T-cell (primary cell): ENCODE measurements around the gene SYPL1. TPM values are rescaled to one million over a fixed set of nuclear protein-coding genes. Genes with fewer than 3 reads are reported as not detected.

ENCODE experiments used
- ATAC-seq, 4 experiments: fragments of 200-7000 bp in 3 of 4; fragments of 150-1000 bp in 1 of 4; cut with Tn5 transposase; replicated peaks in 1 of 4; 1 replicate in 3 of 4; 2 replicates in 1 of 4; pipeline ENCODE4 v1.10.0; 2021; ENCODE audit warnings: moderate library complexity in 3 of 4, mild to moderate bottlenecking in 2 of 4, moderate number of reproducible peaks in 1 of 4
- CTCF ChIA-PET, 2 donors: fragments of 300-600 bp; sonication (Branson Sonifier 250); formaldehyde crosslinking; loops; one replicate each; lab custom pipeline; 2022; ENCODE audit warnings: antibody characterized with exemption in 2 of 2; lab: Charles Lee
- POLR2A ChIA-PET, 2 donors: fragments of 300-600 bp; sonication (Branson Sonifier 250); formaldehyde crosslinking; loops; one replicate each; lab custom pipeline; 2022; ENCODE audit warnings: antibody characterized with exemption in 2 of 2; lab: Charles Lee
- DNase-seq, 35 experiments: peaks; one replicate each; pipeline versions ENCODE4 v3.0.0 to v3.0.0-alpha.2; 2013 to 2023
- H3K27ac ChIP-seq: one replicate; pipeline ENCODE4 v1.5.1; 2013; ENCODE audit warnings: low read length
- H3K27me3 ChIP-seq, 2 experiments: replicated peaks in 1 of 2; 1 replicate in 1 of 2; 2 replicates in 1 of 2; pipeline versions ENCODE4 v1.6.1 to v1.7.0; 2013; ENCODE audit warnings: low read length in 1 of 2, mixed read lengths in 1 of 2; ENCODE audit not compliant: control insufficient read depth in 2 of 2, insufficient read depth in 2 of 2; ENCODE audit errors: extremely low read depth in 1 of 2
- H3K36me3 ChIP-seq, 2 donors: 1 replicate in 1 of 2; 2 replicates in 1 of 2; pipeline versions ENCODE4 v1.6.1 to v1.7.0; 2013; ENCODE audit warnings: low read length in 1 of 2; ENCODE audit not compliant: control insufficient read depth in 2 of 2, insufficient read depth in 1 of 2; ENCODE audit errors: extremely low read depth in 1 of 2
- H3K4me1 ChIP-seq, 2 experiments: 1 replicate in 1 of 2; 2 replicates in 1 of 2; pipeline versions ENCODE4 v1.6.1 to v1.7.0; 2013; ENCODE audit warnings: low read length in 2 of 2, mixed read lengths in 1 of 2; ENCODE audit not compliant: insufficient read depth in 2 of 2, control insufficient read depth in 1 of 2; ENCODE audit errors: extremely low read depth in 1 of 2
- H3K4me3 ChIP-seq, 2 donors: 1 replicate in 1 of 2; 2 replicates in 1 of 2; pipeline versions ENCODE4 v1.5.1 to v1.7.0; 2013; ENCODE audit warnings: mild to moderate bottlenecking in 2 of 2, low read length in 1 of 2, moderate library complexity in 1 of 2; ENCODE audit not compliant: control insufficient read depth in 1 of 2; ENCODE audit errors: extremely low read depth in 1 of 2
- H3K9me3 ChIP-seq: 2 replicates; pipeline ENCODE4 v1.7.0; 2013
- H3K27ac Mint-ChIP-seq, 2 donors: one replicate each; pipeline ENCODE4 v1.8.0; 2020 to 2021; ENCODE audit warnings: mild to moderate bottlenecking in 2 of 2, mixed read lengths in 2 of 2
- H3K27me3 Mint-ChIP-seq, 2 donors: one replicate each; pipeline ENCODE4 v1.8.0; 2021 to 2022; ENCODE audit warnings: mixed read lengths in 2 of 2
- H3K36me3 Mint-ChIP-seq: one replicate; pipeline ENCODE4 v1.8.0; 2021; ENCODE audit warnings: mixed read lengths
- H3K4me1 Mint-ChIP-seq, 3 donors: one replicate each; pipeline ENCODE4 v1.8.0; 2020 to 2022; ENCODE audit warnings: mixed read lengths in 3 of 3, mild to moderate bottlenecking in 1 of 3
- H3K4me3 Mint-ChIP-seq, 3 donors: one replicate each; pipeline ENCODE4 v1.8.0; 2020 to 2022; ENCODE audit warnings: mild to moderate bottlenecking in 3 of 3, mixed read lengths in 3 of 3, moderate library complexity in 3 of 3
- H3K9me3 Mint-ChIP-seq, 3 donors: one replicate each; pipeline ENCODE4 v1.8.0; 2020 to 2022; ENCODE audit warnings: mixed read lengths in 3 of 3
- WGBS: methylation state at CpG from one replicate; pipeline ENCODE4 v1.1.5; 2013; ENCODE audit warnings: missing lambda C conversion rate; ENCODE audit not compliant: insufficient coverage; 5-methylcytosine and 5-hydroxymethylcytosine counted together
- total RNA-seq, 35 experiments: library from RNA in 6 of 35; stranded (reverse) in 6 of 35; fragments of 120-200 nt in 1 of 35; gene quantifications; one replicate each; pipeline versions ENCODE4 v1.2.1 to v1.2.4 and lab custom pipeline; 2013 to 2026

SYPL1 gene
- total RNA-seq, 5 donors from 2014 or later (not counting 1 experiment from before 2014, with no cell fraction given), result 36.5 to 44.7 (median 42.6) TPM

DNA sequence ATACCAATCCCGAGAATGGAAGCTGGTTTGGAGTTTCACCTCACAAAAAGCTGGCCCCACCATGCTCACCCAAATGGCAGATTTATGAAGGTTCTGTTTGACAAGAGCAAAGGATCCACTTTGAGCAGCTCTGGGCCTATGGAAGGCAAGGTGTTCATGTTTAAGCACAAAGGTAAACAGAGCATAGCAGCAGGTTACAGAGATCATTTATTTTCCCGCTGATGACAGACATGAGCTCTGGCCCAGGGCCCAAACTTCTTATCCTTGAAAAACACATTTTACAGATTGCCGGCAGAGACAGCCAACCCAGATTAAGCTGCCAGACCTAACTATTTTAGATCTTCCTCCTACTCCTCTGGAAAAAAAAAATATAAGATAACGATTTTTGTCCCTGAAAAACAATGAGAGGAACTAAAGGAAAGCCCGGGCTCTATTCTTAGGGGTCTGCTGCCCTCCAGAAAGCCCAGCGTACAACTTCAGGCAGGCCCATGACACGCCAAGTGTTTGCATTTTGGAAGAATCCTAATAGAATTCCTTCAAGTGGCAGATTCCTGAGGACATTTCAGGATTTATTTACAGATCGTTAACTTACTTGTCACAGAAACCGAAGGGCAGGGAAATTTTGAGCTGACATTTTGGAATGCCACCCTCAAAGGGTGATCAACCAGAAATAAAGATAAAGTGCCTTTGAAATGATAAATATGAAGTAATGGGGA, 40.0 kb downstream of the SYPL1 start:
- H3K27ac Mint-ChIP-seq, result peak overlapping the region; percentile 97 to 98
- CTCF ChIA-PET, result interaction anchor here (0.5 to 2.9 kb wide), 16 partner anchors 9 to 414 kb away, joined by 3 to 11 read pairs (median 4); no protein-coding TSS in a partner anchor
- WGBS, result 65% methylated on average over 5 of the region's 9 CpGs
- no peaks in the 10 kb centered on the region for H3K27me3 Mint-ChIP-seq
- H3K4me3 Mint-ChIP-seq, result peak overlapping the region; percentile 65 to 75 (median 71)
- ATAC-seq (peak in 3 of 4 experiments; percentile 10 to 15 (median 15)), DNase-seq (no peak)
- Histone ChIP-seq H3K27me3 (no peaks in the 10 kb centered on the region), H3K9me3 (no peaks in the 10 kb centered on the region), H3K27ac (peak overlapping the region; percentile 90), H3K36me3 (no peaks in the 10 kb centered on the region), H3K4me3 (no peak overlapping the region), H3K4me1 (peaks cover 20 to 47% of the 10 kb centered on the region in 2 experiments)
- H3K4me1 Mint-ChIP-seq, result peaks cover 66 to 76% (median 66%) of the 10 kb centered on the region in 3 donors
- no peaks in the 10 kb centered on the region for H3K36me3 Mint-ChIP-seq
- POLR2A ChIA-PET, result interaction anchor here (0.6 to 1.4 kb wide), 10 partner anchors 9 to 1132 kb away, joined by 3 to 14 read pairs (median 4); partner anchors contain the start of genes NAMPT (in 1 of the 2) and SYPL1 (in 1 of the 2)
- H3K9me3 Mint-ChIP-seq, result no peaks in the 10 kb centered on the region

DNA sequence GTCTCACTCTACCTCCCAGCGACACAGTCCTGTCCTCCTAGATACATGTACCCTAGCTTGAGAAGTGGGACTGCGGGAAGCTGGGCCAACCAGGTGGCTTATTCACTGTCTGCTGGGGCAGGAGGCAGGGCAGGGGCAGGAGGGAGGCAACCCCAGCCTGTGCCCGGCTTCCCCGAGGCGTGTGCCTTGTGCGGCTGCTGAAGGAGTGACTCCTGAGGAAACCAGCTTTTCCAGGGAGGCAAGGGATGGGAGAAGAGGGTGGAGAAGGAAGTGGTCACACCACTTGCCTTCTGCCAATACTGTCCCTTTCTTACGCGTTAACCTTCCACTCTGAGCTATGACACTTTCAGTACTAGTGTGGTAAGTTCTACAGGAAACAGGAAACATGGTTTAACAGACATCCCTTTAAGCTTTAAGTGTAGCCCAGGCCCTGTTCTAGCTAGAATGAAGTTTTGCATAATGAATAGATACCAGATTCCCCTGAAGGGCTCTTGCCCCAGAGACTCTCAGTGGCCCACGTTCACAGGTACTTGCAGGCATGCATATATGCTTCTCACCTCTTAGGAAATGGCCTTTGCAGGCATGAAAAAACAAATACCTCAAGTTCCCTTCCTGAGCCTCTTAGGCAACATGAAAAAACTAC, 40.6 kb downstream of the SYPL1 start:
- peak in 34 of 35 experiments; percentile 9 to 73 (median 27) for DNase-seq
- H3K36me3 ChIP-seq, result no peaks in the 10 kb centered on the region
- ChIA-PET POLR2A (interaction anchor here (0.6 to 1.4 kb wide), 13 partner anchors 9 to 1131 kb away, joined by 3 to 14 read pairs (median 4); partner anchors contain the start of genes NAMPT (in 1 of the 2) and SYPL1 (in 1 of the 2)), CTCF (interaction anchor here (0.5 to 2.9 kb wide), 16 partner anchors 9 to 413 kb away, joined by 3 to 11 read pairs (median 4); no protein-coding TSS in a partner anchor)
- peaks cover 20 to 47% of the 10 kb centered on the region in 2 experiments for H3K4me1 ChIP-seq
- H3K9me3 Mint-ChIP-seq, result no peaks in the 10 kb centered on the region
- peak overlapping the region; percentile 25 to 36 for H3K4me3 ChIP-seq
- H3K27me3 ChIP-seq, result no peaks in the 10 kb centered on the region
- H3K4me3 Mint-ChIP-seq, result peak overlapping the region; percentile 65 to 75 (median 71)
- H3K27ac Mint-ChIP-seq, result peak overlapping the region; percentile 97 to 98
- H3K36me3 Mint-ChIP-seq, result no peaks in the 10 kb centered on the region
- peaks cover 60 to 69% (median 62%) of the 10 kb centered on the region in 3 donors for H3K4me1 Mint-ChIP-seq
- 0% methylated on average over 4 of the region's 9 CpGs for WGBS
- peak; percentile 97 to 98 (median 98) for ATAC-seq
- no peaks in the 10 kb centered on the region for H3K9me3 ChIP-seq
- H3K27ac ChIP-seq, result peak overlapping the region; percentile 90
- H3K27me3 Mint-ChIP-seq, result no peaks in the 10 kb centered on the region

DNA sequence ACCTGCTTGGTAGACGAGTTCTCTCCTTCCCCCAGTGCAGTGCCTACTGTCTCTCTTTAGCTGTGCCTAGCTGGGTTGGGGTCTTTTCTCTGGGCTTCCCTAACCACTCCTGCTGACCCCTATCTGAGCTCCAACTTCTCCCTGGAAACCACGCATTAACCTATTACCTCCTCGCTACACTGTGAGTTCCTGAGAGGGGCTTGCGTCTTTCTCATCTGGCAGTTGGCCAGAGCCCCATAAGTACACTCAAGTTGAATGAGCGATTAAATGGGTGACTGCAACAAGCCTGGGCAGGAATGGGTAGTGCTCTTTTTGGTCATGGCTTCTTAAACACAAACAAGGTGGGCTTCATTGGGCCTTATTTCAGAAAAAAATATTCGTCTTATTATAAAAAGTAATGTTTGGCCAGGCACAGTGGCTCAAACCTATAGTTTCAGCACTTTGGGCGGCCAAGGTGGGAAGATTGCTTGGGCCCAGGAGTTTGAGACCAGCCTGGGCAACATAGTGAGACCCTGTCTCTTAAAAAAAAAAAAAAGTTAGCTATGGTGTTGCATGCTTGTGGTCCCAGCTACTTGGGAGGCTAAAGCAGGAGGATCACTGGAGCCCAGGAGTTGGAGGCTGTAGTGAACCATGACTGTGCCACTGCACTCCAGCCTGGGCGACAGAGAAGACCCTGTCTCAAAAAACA, 41.4 kb downstream of the SYPL1 start:
- no peaks in the 10 kb centered on the region for H3K27me3 ChIP-seq
- H3K27me3 Mint-ChIP-seq, result no peaks in the 10 kb centered on the region
- no peaks in the 10 kb centered on the region for H3K9me3 ChIP-seq
- CTCF ChIA-PET, result interaction anchor here (0.9 to 2.9 kb wide), 7 partner anchors 9 to 84 kb away, joined by 3 to 11 read pairs (median 5); no protein-coding TSS in a partner anchor
- no peak overlapping the region for H3K4me3 ChIP-seq
- H3K4me1 Mint-ChIP-seq, result peaks cover 58 to 63% (median 58%) of the 10 kb centered on the region in 3 donors
- H3K27ac Mint-ChIP-seq, result peak overlapping the region; percentile 97 to 98
- POLR2A ChIA-PET, result interaction anchor here (0.6 to 1.4 kb wide), 8 partner anchors 10 to 1113 kb away, joined by 3 to 14 read pairs (median 4); partner anchors contain the start of genes NAMPT (in 1 of the 2) and SYPL1 (in 1 of the 2)
- 96% methylated on average over 2 of the region's 8 CpGs for whole genome bisulfite sequencing
- peaks cover 20 to 47% of the 10 kb centered on the region in 2 experiments for H3K4me1 ChIP-seq
- DNase-seq (no peak), ATAC-seq (no peak)
- H3K36me3 Mint-ChIP-seq, result no peaks in the 10 kb centered on the region
- H3K27ac ChIP-seq, result peak overlapping the region; percentile 90
- no peaks in the 10 kb centered on the region for H3K36me3 ChIP-seq
- peak overlapping the region in 2 of 3 donors; percentile 71 to 75 for H3K4me3 Mint-ChIP-seq
- H3K9me3 Mint-ChIP-seq, result no peaks in the 10 kb centered on the region

DNA sequence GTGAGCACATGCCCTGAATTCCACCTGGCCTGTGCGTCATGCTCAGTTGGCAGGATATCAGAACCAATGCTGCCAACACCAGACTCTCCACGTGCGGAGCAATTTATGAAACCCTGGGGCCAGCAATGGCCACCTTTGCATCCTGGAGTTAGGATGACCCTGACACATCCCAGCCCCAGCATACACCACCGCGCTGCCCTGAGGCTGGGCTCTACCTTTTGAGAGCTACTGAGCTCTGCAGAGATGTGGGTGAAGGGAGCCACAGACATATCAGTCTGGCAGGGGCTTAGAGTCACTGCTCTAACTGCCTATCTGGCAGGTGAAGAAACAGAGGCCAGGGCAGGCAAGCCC, 41.9 kb downstream of the SYPL1 start:
- Mint-ChIP-seq H3K27ac (peak overlapping the region; percentile 97 to 98), H3K9me3 (no peaks in the 10 kb centered on the region), H3K27me3 (no peaks in the 10 kb centered on the region), H3K4me3 (no peak overlapping the region), H3K36me3 (no peaks in the 10 kb centered on the region), H3K4me1 (peaks cover 58 to 63% (median 58%) of the 10 kb centered on the region in 3 donors)
- 91% methylated on average over 1 of the region's 5 CpGs for WGBS
- Histone ChIP-seq H3K27me3 (no peaks in the 10 kb centered on the region), H3K9me3 (no peaks in the 10 kb centered on the region), H3K4me1 (peaks cover 20 to 47% of the 10 kb centered on the region in 2 experiments), H3K36me3 (no peaks in the 10 kb centered on the region), H3K27ac (no peak overlapping the region), H3K4me3 (no peak overlapping the region)
- CTCF ChIA-PET, result interaction anchor here (0.9 to 2.9 kb wide), 2 partner anchors 9 to 84 kb away, joined by 4 to 11 read pairs; no protein-coding TSS in a partner anchor
- DNase-seq (no peak), ATAC-seq (no peak)
- POLR2A ChIA-PET, result no interaction called here

DNA sequence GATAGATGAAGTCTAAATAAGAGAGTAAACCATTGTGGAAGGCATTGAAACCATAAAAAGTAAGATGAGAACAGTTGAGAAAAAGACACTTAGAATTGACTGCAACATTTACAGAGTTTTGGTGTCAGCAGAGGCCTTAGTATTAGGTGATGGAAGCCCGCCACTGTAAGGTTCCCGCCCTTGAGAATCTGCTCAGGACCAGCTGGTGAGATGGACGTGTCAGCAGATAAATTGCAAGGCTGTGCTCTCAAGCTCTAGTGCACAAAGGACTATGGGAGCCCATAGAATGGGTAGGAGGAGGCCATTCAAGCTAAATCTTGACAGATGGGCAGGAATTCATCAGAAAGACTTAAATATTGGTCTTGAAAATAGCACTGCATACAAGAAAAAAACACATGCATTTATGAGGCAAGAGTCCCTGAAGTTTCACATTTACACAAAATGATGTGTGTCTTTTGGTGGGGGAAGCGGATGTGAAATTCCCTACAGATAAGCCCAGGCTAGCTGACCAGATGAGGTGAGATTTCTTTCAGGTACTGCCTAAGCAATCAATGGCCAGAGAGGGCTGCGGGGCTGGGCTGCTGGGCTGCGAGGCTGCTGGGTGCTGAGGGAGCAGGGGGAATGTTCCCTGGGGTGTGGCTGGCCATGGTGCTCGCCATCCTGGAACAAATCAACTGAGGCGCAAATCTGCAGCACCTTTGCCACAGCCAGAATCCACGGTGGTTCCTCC, 42.5 kb downstream of the SYPL1 start:
- peaks cover 56 to 59% (median 57%) of the 10 kb centered on the region in 3 donors for H3K4me1 Mint-ChIP-seq
- ChIA-PET POLR2A (no interaction called here), CTCF (interaction anchor here (0.9 to 2.9 kb wide), 2 partner anchors 8 to 85 kb away, joined by 4 to 11 read pairs; no protein-coding TSS in a partner anchor)
- ATAC-seq (no peak), DNase-seq (no peak)
- H3K9me3 Mint-ChIP-seq, result no peaks in the 10 kb centered on the region
- H3K4me3 ChIP-seq, result no peak overlapping the region
- H3K4me3 Mint-ChIP-seq, result peak overlapping the region in 1 of 3 donors; percentile 17
- H3K36me3 Mint-ChIP-seq, result no peaks in the 10 kb centered on the region
- no peaks in the 10 kb centered on the region for H3K27me3 Mint-ChIP-seq
- 83% methylated on average over 8 of the region's 9 CpGs for WGBS
- no peaks in the 10 kb centered on the region for H3K27me3 ChIP-seq
- H3K9me3 ChIP-seq, result no peaks in the 10 kb centered on the region
- H3K27ac ChIP-seq, result no peak overlapping the region
- peaks cover 20 to 47% of the 10 kb centered on the region in 2 experiments for H3K4me1 ChIP-seq
- no peaks in the 10 kb centered on the region for H3K36me3 ChIP-seq
- H3K27ac Mint-ChIP-seq, result peak overlapping the region; percentile 97 to 98
